Esophagus squamous epithelium (tissue), 5 donors: ENCODE measurements around the gene SYNPO2. TPM values are rescaled to one million over a fixed set of nuclear protein-coding genes. Genes with fewer than 3 reads are reported as not detected.

Source experiments
- DNase-seq: peaks from one replicate; lab custom pipeline; 2025; lab: John Stamatoyannopoulos, UW
- H3K27ac ChIP-seq, 4 donors: fragments of 200-600 bp; sonication (generic); one replicate each; pipeline ENCODE4 v1.5.1; 2016 to 2019; ENCODE audit warnings: mild to moderate bottlenecking in 1 of 4
- H3K27me3 ChIP-seq, 4 donors: fragments of 200-600 bp; sonication (generic); 1 replicate in 3 of 4; 2 replicates in 1 of 4; pipeline versions ENCODE4 v1.5.1 to v1.6.0; 2017 to 2021; ENCODE audit warnings: antibody characterized with exemption in 1 of 4
- H3K36me3 ChIP-seq, 3 donors: fragments of 200-600 bp; sonication (generic); one replicate each; pipeline ENCODE4 v1.5.1; 2016 to 2019
- H3K4me1 ChIP-seq, 3 donors: fragments of 200-600 bp; sonication (generic); one replicate each; pipeline ENCODE4 v1.5.1; 2017 to 2019
- H3K4me3 ChIP-seq, 4 donors: fragments of 200-600 bp; sonication (generic); 1 replicate in 3 of 4; 2 replicates in 1 of 4; pipeline ENCODE4 v1.5.1; 2016 to 2019; ENCODE audit warnings: mild to moderate bottlenecking in 2 of 4, moderate library complexity in 1 of 4
- H3K9me3 ChIP-seq, 3 donors: fragments of 200-600 bp; sonication (generic); one replicate each; pipeline ENCODE4 v1.5.1; 2016 to 2019
- CTCF ChIP-seq, 6 experiments: fragments of 450-650 bp in 4 of 6; fragments of 200-600 bp in 2 of 6; sonication (generic) in 2 of 6; IDR thresholded peaks; one replicate each; pipeline ENCODE4 v1.5.1; 2016 to 2019; ENCODE audit warnings: antibody characterized with exemption in 6 of 6, mild to moderate bottlenecking in 4 of 6, moderate library complexity in 4 of 6
- POLR2A ChIP-seq, 4 donors: fragments of 450-650 bp; IDR thresholded peaks; one replicate each; pipeline ENCODE4 v1.6.1; 2017; ENCODE audit warnings: antibody characterized with exemption in 4 of 4, mild to moderate bottlenecking in 4 of 4, moderate library complexity in 3 of 4
- WGBS, 2 donors: methylation state at CpG; one replicate each; pipeline ENCODE4 v1.1.5; 2018; 5-methylcytosine and 5-hydroxymethylcytosine counted together
- intact Hi-C: fragments of 100-400 bp; cut with DNase I; formaldehyde crosslinking; loops from one replicate; pipeline ENCODE4 v1.15.0; 2022
- total RNA-seq, 4 donors: library from RNA; depleted of rRNA; stranded (reverse); fragments of >200 nt; gene quantifications; one replicate each; pipeline ENCODE4 v1.1.0, GENCODE V29; 2016
- donor health status: DM: yes; HTN: yes; CAD: no.

The SYNPO2 gene
- total RNA-seq, 4 donors from 2014 or later = 19.0 to 418 (median 84.2) TPM

GRCh38 chr4:119038116-119038841 lies 149.6 kb downstream of the SYNPO2 start:
- TF ChIP-seq CTCF (IDR thresholded peaks at IDR 0.05) (no peak), POLR2A (IDR thresholded peaks at IDR 0.05) (no peak)
- DNase-seq = no peak
- Histone ChIP-seq H3K4me3 (no peak overlapping the region), H3K4me1 (peaks cover 3 to 68% (median 4%) of the 10 kb centered on the region in 3 donors), H3K27me3 (no peaks in the 10 kb centered on the region), H3K27ac (peak overlapping the region in 3 of 4 donors; percentile 36 to 90 (median 72)), H3K9me3 (no peaks in the 10 kb centered on the region), H3K36me3 (peaks cover 0 to 2% (median 0%) of the 10 kb centered on the region in 3 donors)
- WGBS, 2 donors = 42 to 57% methylated on average over 5 of the region's 5 CpGs
- intact Hi-C loops = loop anchor here (10.0 kb wide), 1 partner anchor 53 kb away; no protein-coding TSS in a partner anchor

GRCh38 chr4:119039160-119039559 lies 150.5 kb downstream of the SYNPO2 start:
- WGBS, 2 donors = 75 to 89% methylated on average over 1 of the region's 1 CpG

GRCh38 chr4:119039779-119040178 lies 151.1 kb downstream of the SYNPO2 start:
- Histone ChIP-seq H3K27me3 (no peaks in the 10 kb centered on the region), H3K4me1 (peaks cover 3 to 71% (median 4%) of the 10 kb centered on the region in 3 donors), H3K9me3 (no peaks in the 10 kb centered on the region), H3K36me3 (no peaks in the 10 kb centered on the region), H3K4me3 (no peak overlapping the region), H3K27ac (peak overlapping the region in 3 of 4 donors; percentile 74 to 90 (median 81))
- peak in 3 of 6 experiments; percentile 9 to 41 (median 16) for TF ChIP-seq CTCF (IDR thresholded peaks at IDR 0.05)
- no peak for TF ChIP-seq POLR2A (IDR thresholded peaks at IDR 0.05)
- DNase-seq = no peak
- 53 to 57% methylated on average over 4 of the region's 4 CpGs for WGBS, 2 donors
- intact Hi-C loops = loop anchor here (5.0 to 10.0 kb wide), 3 partner anchors 55 to 243 kb away; partner anchors contain the start of gene USP53

More at GRCh38 chr4:119039160-119039559, 150.5 kb downstream of the SYNPO2 start:
- intact Hi-C loops = loop anchor here (10.0 kb wide), 1 partner anchor 54 kb away; no protein-coding TSS in a partner anchor
- H3K36me3 ChIP-seq = no peaks in the 10 kb centered on the region
- no peaks in the 10 kb centered on the region for H3K9me3 ChIP-seq
- TF ChIP-seq POLR2A (IDR thresholded peaks at IDR 0.05) = no peak
- TF ChIP-seq CTCF (IDR thresholded peaks at IDR 0.05) = no peak
- H3K27me3 ChIP-seq = no peaks in the 10 kb centered on the region
- H3K4me1 ChIP-seq = peaks cover 3 to 71% (median 4%) of the 10 kb centered on the region in 3 donors
- H3K4me3 ChIP-seq = no peak overlapping the region
- peak overlapping the region in 3 of 4 donors; percentile 41 to 90 (median 74) for H3K27ac ChIP-seq
- DNase-seq = no peak

GRCh38 chr4:119040261-119040660 lies 151.6 kb downstream of the SYNPO2 start:
- no peak for DNase-seq
- Histone ChIP-seq H3K27me3 (no peaks in the 10 kb centered on the region), H3K36me3 (no peaks in the 10 kb centered on the region), H3K4me1 (peaks cover 3 to 71% (median 4%) of the 10 kb centered on the region in 3 donors), H3K9me3 (no peaks in the 10 kb centered on the region), H3K4me3 (no peak overlapping the region), H3K27ac (peak overlapping the region; percentile 37 to 90 (median 78))
- no peak for TF ChIP-seq POLR2A (IDR thresholded peaks at IDR 0.05)
- TF ChIP-seq CTCF (IDR thresholded peaks at IDR 0.05) = no peak
- intact Hi-C loops = loop anchor here (5.0 to 10.0 kb wide), 2 partner anchors 175 to 242 kb away; partner anchors contain the start of gene USP53
- WGBS, 2 donors = 61 to 62% methylated on average over 3 of the region's 3 CpGs

GRCh38 chr4:119040694-119041185 lies 152.1 kb downstream of the SYNPO2 start:
- no peak for DNase-seq
- Histone ChIP-seq H3K9me3 (no peaks in the 10 kb centered on the region), H3K36me3 (no peaks in the 10 kb centered on the region), H3K4me1 (peaks cover 3 to 71% (median 4%) of the 10 kb centered on the region in 3 donors), H3K27me3 (no peaks in the 10 kb centered on the region), H3K27ac (peak overlapping the region; percentile 37 to 90 (median 78)), H3K4me3 (no peak overlapping the region)
- 60 to 69% methylated on average over 2 of the region's 2 CpGs for WGBS, 2 donors
- TF ChIP-seq POLR2A (IDR thresholded peaks at IDR 0.05) = no peak
- TF ChIP-seq CTCF (IDR thresholded peaks at IDR 0.05) = no peak
- intact Hi-C loops = loop anchor here (5.0 to 10.0 kb wide), 2 partner anchors 174 to 242 kb away; partner anchors contain the start of gene USP53
